NCI-H774 (cell line): Measurements from ENCODE around the gene RHEBL1.
"Not testable (repeated sequence)": the region's sequence is repeated elsewhere in the genome, so short reads cannot be mapped to it uniquely, and the experiment has no call there.

ENCODE experiments used
- DNase-seq: peaks from one replicate; lab custom pipeline; 2025; lab: John Stamatoyannopoulos, UW

The RHEBL1 gene

GRCh38 chr12:49089821-49090773 lies 20.3 kb upstream of the RHEBL1 start:
- no peak for DNase-seq

DNA sequence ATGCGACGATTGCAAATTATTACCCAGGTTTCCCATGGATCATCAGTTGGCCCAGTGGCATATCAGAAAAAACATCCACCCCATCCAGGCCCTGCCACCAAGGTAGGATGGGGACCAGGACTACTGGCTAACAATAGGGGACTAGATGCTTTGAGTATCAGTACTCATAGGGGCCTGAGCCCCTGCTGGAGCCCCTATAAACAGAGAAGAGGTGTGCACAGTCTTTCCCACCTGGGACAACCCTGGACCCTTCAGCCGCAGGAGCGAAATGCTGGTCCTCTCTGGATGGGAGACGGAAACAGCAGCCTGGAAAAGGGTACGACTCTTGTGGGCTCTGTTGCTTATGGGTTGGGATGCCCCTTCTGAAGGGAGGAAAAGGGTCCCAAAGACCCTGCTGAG lies 19.2 kb upstream of the RHEBL1 start:
- no peak for DNase-seq

GRCh38 chr12:49088150-49088931 lies 18.6 kb upstream of the RHEBL1 start:
- DNase-seq = peak; percentile 87

DNA sequence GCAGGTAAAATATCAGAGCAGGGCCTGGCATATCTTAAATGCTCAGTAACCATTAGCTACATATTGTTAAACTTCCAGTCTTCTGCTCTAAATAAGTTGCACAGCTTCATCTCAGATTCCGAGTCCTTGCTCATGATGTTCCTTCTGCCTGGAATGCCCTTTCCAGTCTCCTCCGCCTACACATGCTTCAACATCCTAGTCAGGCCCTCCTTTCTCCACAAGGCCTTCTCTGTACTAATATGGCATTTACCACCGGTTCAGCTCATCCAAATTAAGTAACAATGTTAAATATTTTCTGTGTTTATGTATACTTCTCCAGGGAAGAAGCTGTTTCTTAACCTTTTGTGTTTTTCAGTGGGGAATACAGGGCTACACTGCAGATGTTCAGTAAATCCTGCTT lies 16.3 kb upstream of the RHEBL1 start:
- no peak for DNase-seq

GRCh38 chr12:49084438-49084837 lies 14.7 kb upstream of the RHEBL1 start:
- no peak for DNase-seq

DNA sequence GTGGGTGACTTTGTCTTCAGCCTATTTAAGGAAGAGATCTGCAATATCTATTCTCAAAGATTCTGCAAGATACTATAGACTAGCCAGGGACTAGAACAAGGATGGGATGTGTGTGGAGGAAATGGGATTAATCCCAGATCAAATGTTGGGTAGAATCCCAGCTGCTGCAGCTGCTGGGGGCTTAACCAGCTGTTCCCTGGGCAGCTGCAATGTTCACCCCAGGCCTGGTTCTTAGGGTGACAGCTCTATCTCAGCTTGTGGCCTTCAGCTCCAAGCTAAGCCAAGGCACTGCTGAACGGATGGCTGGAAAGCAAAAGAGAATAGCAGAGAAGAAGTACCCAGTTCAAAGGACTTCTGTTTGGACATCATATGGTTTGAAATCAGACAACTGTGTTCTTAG lies 10.0 kb upstream of the RHEBL1 start:
- no peak for DNase-seq

DNA sequence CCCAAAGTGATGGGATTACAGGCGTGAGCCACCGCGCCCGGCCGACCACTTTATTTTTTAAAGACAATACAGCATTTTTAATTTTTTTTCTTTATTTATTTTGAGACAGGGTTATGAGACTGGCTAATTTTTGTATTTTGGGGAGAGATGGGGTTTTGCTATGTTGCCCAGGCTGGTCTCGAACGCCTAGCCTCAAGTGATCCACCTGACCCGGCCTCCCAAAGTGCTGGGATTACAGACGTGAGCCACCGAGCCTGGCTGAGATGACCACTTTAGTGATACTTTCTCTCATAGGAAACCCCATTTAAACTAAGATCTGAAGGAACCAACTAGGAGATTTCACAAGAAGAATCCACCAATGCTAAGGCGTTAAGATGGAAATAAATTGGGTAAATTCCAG lies 1.2 kb upstream of the RHEBL1 start:
- no peak for DNase-seq

GRCh38 chr12:49068879-49069506 lies 786 bp downstream of the RHEBL1 start:
- DNase-seq = no peak

DNA sequence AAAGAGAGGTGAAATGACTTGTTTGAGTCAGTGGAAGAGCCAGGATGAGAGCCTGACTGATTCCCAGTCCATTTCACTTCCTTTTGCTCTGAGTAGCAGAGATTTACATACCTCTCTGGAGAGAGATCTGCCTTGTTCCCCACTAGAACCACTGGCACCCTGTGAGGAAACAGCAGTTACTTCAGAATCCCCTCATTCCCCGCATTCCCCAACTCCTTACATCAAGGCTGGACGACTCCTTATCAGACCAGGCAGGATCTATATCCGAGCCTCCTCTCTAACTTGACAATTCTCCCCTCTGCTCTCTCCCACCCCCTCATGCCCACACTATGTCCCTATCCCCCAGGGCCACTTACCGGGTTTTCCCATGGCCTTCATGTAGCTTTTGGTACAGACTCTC lies 3.7 kb downstream of the RHEBL1 start:
- DNase-seq = no peak

GRCh38 chr12:49064767-49065152 lies 5.0 kb downstream of the RHEBL1 start:
- no peak for DNase-seq

DNA sequence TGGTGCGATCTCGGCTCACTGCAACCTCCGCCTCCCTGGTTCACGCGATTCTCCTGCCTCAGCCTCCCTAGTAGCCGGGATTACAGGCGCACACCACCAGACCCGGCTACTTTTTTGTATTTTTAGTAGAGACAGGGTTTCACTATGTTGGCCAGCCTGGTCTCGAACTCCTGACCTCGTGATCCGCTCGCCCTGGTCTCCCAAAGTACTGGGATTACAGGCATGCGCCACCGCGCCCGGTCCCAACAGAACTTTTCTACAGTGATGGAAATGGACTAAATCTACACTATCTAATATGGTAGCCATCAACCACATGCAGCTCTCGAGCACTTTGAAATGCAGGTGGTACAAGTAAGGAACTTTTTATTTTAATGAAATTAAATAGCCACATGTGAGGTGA lies 7.9 kb downstream of the RHEBL1 start:
- DNase-seq = not testable (repeated sequence)

GRCh38 chr12:49061157-49061650 lies 8.6 kb downstream of the RHEBL1 start:
- DNase-seq = no peak

DNA sequence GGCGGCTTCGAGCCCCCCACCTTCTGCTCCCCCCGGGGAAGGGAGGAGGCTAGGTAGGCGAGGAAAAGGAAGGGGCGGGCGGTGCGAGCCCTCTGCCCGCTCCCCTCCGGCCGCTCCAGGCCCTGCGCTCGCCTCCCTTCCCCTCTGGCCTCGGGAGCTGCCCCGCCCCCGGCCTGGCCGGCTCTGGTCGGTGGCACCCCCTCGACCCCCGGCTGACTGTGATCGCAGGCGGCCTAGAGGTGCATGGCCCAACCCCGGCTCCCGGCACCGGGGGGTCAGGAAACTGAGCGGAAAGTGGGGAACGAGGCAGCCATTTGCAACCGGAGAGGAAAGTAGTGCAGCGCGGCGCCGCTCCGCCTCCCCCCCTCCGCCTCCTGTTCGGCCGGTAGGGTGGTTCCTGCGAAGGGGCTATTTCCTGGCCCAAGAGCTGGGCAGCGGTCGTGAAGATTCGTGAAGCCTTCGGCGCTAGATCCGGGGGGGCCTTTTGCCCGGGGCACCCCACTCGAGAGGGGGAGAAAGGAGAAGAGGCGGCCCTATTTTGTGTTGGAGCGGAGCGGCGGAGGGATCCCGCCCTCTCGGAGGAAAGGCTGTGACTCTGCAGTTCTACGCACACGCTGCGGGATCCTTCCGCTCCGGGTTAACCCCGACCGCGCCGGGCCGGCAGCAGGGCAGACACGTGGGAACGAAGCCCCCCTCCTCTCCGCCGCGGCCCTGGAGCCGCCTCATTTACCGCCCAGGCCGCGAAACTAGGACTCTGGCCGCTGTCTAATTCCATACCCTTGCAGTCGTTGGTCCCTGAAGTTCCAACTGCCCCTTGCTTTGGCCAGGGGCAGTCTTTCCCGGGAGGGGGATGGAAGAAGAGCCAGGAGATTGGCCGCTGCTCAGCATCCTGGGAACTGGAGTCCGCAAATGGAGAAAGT lies 9.3 kb downstream of the RHEBL1 start, which contains the start of gene KMT2D:
Gene KMT2D, minus strand, starts transcription at position 558 of the 920 bp plus-strand sequence. CDS start 5,470 bp downstream, outside the sequence.
- DNase-seq = peak; percentile 94

GRCh38 chr12:49059299-49060171 lies 10.2 kb downstream of the RHEBL1 start:
- DNase-seq = peak; percentile 41

- DNase-seq = no peak
These were observed 10.8 kb downstream of the RHEBL1 start for GRCh38 chr12:49059045-49059298.

DNA sequence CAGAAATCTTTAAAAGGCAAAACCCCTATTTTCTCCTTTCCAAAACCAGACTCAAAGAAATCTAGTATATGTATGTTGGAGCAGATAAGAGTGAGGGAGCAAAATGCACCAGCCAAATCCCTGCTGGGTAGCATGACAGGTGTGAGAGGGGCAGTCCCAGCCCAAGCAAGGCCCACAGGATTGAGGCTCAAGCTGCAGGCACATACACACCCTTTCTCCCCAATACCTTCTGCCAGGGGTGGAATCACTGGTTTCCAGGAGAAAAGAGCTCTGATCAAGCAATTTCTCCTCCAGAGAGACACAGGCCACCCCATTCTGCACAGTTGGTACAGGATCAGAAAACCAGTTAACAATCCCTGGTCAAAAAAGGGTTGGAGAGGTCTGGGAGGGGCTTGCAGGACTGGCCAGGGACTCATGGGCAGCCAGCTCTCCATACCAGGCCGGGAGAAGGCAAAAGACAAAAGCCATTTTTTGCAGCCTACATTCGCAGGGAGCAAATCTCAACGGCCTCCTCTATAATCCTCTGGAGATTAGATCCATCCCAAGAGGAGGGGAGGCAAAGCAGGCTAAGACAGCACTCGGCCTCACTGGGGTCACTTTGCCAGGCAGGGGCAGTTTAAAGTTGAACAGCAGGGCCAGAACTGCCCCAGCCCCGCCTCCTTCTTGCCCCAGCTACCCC lies 11.3 kb downstream of the RHEBL1 start:
- no peak for DNase-seq

DNA sequence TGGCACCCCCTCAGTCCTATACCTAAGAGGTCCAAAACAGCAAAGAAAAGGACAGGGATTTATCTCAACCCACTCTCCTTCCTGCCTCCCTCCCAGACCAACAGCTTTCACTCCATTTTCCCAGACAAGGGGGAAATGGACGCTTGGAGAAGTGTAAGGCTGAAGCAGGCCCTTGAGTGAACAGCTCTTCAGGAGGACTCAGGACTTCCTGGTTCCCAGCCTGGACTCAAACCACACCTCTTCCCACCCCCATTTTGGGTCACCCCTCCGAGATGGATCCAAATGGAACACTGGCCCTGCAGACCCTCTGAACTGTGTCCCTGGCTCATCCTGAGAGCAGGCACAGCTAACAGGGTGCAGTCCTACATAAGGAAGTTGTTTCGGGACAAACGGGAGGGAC lies 11.9 kb downstream of the RHEBL1 start:
- DNase-seq = no peak

DNA sequence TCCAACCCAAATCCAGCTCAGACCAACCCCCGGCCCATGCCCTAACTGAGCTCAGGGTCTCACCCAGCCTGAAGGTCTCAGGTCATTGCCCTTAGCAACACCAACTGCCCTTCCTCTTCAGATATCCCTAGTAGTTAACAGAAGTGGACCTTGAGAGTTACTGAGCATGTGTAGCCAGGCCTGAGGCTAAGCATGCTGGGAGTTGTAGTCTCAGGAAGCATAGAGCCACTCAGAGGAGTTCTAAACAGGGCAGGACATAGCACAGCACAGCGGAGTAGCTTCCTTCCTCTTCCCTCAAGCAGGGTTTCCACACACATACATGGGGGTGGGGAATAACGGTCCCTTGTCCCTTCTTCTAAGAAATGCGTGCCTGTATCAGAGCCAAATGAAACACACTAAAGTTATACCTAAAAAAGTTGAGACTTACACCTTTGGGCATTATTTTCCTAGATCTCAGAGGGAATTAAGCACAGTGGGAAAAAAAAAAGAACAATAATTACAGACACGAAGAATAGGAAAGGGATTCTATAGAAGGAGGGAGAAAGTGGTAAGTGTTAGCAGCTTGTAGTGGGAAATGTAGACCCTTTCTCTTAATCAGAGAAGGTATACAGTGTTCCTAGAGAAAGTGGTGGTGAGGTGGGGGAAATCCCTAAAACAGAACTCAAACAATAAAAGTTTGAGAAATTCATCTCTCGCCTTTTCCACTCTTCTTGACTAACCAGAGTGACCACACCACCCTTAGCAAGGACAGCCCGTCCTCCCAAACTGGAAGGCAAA lies 13.6 kb downstream of the RHEBL1 start:
- no peak for DNase-seq

GRCh38 chr12:49055092-49055491 lies 14.7 kb downstream of the RHEBL1 start:
- DNase-seq = no peak
